GM10266 (cell line): Measurements from ENCODE around the gene SCN3B.

Experiments used
- DNase-seq: peaks from one replicate; pipeline ENCODE4 v3.0.0; 2012; ENCODE audit errors: extremely low spot score
- TF ChIP-seq, protein P1 (sequence below): IDR thresholded peaks from 2 replicates; pipeline ENCODE4 v1.5.1; 2012; ENCODE audit warnings: mild to moderate bottlenecking, low read depth; ENCODE audit not compliant: control insufficient read depth, insufficient read depth; ENCODE audit errors: missing control alignments

SCN3B gene

DNA sequence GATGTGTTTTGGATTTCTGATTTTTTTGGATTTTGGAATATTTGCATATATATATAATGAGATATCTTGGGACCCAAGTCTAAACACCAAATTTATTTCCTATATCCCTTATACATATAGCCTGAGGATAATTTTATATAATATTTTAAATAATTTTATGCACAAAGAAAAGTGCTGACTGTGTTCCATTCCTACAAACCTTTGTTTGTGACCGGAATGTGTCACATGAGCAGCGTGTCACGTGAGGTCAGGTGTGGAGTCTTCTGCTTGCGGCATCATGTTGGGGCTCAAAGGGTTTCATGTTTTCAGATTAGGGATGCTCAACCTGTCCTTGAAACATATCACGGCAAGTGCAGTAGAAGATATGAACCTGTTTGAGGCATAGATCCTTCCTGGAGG is 65.6 kb downstream of the SCN3B start:
- DNase-seq = no peak
- TF ChIP-seq, protein P1, sequence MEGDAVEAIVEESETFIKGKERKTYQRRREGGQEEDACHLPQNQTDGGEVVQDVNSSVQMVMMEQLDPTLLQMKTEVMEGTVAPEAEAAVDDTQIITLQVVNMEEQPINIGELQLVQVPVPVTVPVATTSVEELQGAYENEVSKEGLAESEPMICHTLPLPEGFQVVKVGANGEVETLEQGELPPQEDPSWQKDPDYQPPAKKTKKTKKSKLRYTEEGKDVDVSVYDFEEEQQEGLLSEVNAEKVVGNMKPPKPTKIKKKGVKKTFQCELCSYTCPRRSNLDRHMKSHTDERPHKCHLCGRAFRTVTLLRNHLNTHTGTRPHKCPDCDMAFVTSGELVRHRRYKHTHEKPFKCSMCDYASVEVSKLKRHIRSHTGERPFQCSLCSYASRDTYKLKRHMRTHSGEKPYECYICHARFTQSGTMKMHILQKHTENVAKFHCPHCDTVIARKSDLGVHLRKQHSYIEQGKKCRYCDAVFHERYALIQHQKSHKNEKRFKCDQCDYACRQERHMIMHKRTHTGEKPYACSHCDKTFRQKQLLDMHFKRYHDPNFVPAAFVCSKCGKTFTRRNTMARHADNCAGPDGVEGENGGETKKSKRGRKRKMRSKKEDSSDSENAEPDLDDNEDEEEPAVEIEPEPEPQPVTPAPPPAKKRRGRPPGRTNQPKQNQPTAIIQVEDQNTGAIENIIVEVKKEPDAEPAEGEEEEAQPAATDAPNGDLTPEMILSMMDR = no peak

DNA sequence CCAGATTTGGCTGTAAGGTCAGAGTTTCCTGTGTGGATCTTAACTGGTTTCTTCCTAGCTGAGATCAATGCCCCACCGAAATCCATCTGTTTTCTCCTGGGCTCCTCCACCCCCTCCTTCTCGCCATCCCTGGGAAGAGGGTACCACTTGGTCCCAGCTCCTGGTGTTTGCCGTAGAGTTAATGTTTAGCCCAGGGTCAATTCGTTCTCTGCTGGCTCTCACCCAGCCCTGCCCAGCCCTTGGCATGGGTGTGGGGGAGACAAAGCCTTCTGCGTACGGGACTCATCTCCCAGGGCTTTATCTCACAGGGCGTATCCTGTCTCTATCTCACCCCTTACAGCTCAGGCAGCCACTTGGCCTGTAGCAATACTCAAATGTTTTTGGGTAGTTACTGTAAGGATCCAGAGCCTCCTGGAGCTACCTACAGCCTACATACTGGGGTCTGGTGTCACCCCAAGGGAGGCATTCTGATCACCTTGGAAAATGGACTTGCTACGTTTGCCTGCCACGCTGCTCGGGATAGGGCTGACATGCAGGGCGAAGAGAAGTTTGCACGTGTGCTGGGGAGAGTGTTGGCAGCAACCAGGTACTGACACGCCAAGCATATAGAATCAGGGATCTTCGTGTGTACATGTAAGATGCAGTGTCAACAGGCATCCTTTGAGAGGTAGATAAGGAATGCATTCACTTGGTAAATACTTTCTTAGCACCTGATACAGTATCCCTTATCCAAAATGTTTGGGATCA is 66.1 kb downstream of the SCN3B start:
- DNase-seq = no peak
- TF ChIP-seq, protein P1 = no peak

DNA sequence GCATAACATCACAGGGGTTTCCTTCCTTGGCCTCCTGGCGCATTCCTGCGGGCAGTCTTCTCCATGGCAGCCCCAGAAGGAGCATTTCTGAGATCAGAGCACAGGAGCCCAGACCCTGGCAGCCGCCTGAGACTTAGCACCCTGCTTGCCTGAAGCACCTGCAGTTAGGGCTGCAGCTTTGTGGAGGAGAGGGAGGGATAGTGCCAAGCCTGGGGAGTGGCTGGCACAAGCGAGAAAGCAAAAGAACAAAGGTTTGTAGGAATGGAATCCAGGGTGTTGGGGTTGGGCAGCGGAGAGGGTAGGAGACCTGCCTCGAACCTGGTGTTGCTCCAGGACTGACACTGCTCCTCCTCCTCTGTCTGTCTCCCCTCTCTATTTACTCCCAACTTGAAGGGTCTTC is 66.9 kb downstream of the SCN3B start:
- TF ChIP-seq, protein P1 = no peak
- DNase-seq = no peak

DNA sequence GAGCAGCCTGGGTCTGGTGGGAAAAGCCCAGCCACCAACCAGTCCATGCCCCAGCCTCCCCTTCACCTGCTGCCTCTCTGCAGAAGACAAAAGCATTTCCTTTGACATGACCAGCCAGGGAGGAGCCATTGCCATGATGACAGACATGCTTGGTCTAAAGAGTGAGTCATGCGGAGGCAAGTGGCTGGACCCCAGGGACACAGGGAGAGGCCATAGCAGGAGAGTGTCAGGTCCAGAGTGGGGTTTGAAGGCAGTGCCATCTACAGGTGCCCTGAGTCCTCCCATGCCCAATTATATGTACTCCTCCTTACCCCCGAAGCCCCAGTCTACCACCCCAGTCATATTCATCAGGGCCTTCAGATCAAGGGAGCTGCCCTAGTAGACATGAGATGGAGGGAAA is 67.4 kb downstream of the SCN3B start:
- DNase-seq = peak; percentile 8
- TF ChIP-seq, protein P1 = no peak

DNA sequence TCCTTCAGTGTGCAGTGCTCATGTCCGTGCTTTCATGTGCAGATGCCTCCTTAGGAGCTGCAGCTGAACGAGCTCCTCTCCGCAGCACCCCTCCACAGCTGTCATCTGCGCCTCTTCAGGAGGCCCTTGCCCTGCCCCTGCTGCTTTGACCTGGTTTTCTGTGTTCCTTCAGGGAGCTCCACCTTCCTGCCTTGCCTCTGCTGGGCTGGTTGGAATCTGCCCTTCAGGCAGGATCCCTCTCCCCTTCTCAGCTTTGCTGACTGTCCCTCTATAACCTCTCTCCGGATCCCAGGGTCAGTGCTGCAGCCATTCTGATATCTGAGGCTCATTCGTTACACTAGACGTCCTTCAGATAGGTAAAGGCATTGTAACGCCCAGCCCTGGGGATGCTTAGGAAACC is 67.9 kb downstream of the SCN3B start:
- TF ChIP-seq, protein P1 = no peak
- DNase-seq = no peak

DNA sequence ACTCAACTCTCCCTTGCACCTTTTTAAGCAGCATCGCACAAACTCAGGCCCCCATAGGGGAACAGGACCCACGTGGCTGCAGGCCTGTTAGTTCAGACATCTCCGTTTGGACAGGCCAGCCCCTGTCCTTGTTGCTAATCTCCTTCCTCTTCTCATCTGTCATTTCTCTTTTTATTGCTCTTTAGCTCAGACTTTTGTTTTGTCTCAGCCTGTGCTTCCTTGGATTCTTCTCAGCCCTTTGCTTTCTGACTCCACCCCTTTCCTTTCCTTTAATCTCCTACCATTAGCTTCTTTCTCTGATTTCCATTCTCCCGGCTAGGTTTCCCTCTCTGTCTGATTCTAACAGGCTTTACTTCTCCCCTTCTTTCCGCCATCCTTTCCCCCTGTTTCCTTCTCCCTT is 68.7 kb downstream of the SCN3B start:
- TF ChIP-seq, protein P1 = no peak
- DNase-seq = no peak

DNA sequence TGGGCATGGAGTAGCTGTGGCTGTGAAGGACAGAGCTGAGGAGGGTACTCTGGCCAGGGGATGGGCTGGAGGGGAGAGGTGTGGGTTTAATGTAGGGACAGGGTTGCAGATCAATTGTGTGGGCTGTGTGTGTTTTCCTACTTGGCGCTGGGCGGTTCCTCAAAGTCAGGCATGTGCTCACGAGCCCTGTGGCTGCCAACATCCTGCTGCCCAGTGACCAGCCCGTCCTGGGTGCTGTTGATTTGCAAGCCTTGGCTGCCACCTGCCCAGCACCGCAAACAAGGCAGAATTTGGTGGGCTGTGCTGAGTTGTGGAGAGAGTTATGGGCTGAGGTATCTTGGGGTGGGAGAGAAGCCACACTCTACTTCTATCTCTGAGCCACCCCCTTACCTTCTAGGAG is 69.2 kb downstream of the SCN3B start:
- no peak for DNase-seq
- TF ChIP-seq, protein P1 = no peak
